H9 (cell line): ENCODE data around the gene ST6GALNAC2. TPM values are rescaled to one million over a fixed set of nuclear protein-coding genes. Genes with fewer than 3 reads are reported as not detected.

Experiments used
- DNase-seq: peaks from one replicate; pipeline ENCODE4 v3.0.0-alpha.2; 2017
- H2AFZ ChIP-seq: one replicate; pipeline ENCODE4 v1.6.1; 2013; ENCODE audit warnings: mild to moderate bottlenecking, low read length, control low read depth, moderate library complexity
- H2AK5ac ChIP-seq: 2 replicates; pipeline ENCODE4 v1.6.1; 2013; ENCODE audit warnings: low read length, control low read depth, mixed read lengths; ENCODE audit not compliant: insufficient read length
- H2BK120ac ChIP-seq: one replicate; pipeline ENCODE4 v1.6.1; 2013; ENCODE audit warnings: low read depth, mild to moderate bottlenecking, low read length, control low read depth, inconsistent platforms; ENCODE audit not compliant: poor library complexity, severe bottlenecking
- H2BK12ac ChIP-seq: 2 replicates; pipeline ENCODE4 v1.6.1; 2013; ENCODE audit warnings: low read length, control low read depth, mixed read lengths, low read depth; ENCODE audit not compliant: insufficient read length
- H2BK15ac ChIP-seq: 2 replicates; pipeline ENCODE4 v1.6.1; 2013; ENCODE audit warnings: low read depth, low read length, control low read depth
- H2BK20ac ChIP-seq: one replicate; pipeline ENCODE4 v1.6.1; 2013; ENCODE audit warnings: low read depth, mild to moderate bottlenecking, low read length, control low read depth, inconsistent platforms; ENCODE audit not compliant: poor library complexity, severe bottlenecking
- H2BK5ac ChIP-seq: 2 replicates; pipeline ENCODE4 v1.6.1; 2013; ENCODE audit warnings: low read length, control low read depth, mixed read lengths; ENCODE audit not compliant: insufficient read length
- H3K14ac ChIP-seq: 2 replicates; pipeline ENCODE4 v1.6.1; 2013; ENCODE audit warnings: low read length, control low read depth; ENCODE audit not compliant: insufficient read depth
- H3K18ac ChIP-seq: 2 replicates; pipeline ENCODE4 v1.6.1; 2013; ENCODE audit warnings: low read depth, mild to moderate bottlenecking, mixed read lengths, low read length, control low read depth; ENCODE audit not compliant: insufficient read length
- H3K23ac ChIP-seq: 2 replicates; pipeline ENCODE4 v1.6.1; 2013; ENCODE audit warnings: low read length, control low read depth, mixed read lengths, low read depth; ENCODE audit not compliant: insufficient read length
- H3K23me2 ChIP-seq: 2 replicates; pipeline ENCODE4 v1.6.1; 2013; ENCODE audit warnings: low read depth, mild to moderate bottlenecking, mixed read lengths, low read length, control low read depth; ENCODE audit not compliant: insufficient read length, poor library complexity, severe bottlenecking
- H3K27ac ChIP-seq: 2 replicates; pipeline ENCODE4 v1.5.1; 2013; ENCODE audit warnings: low read length, control low read depth, mixed read lengths, low read depth; ENCODE audit not compliant: insufficient read length
- H3K27me3 ChIP-seq: 2 replicates; pipeline ENCODE4 v1.6.1; 2013; ENCODE audit warnings: low read length, control low read depth, inconsistent platforms; ENCODE audit not compliant: insufficient read depth
- H3K4ac ChIP-seq: 2 replicates; pipeline ENCODE4 v1.6.1; 2013; ENCODE audit warnings: low read depth, mild to moderate bottlenecking, control low read depth, inconsistent platforms, low read length, moderate library complexity
- H3K4me1 ChIP-seq: 2 replicates; pipeline ENCODE4 v1.6.1; 2013; ENCODE audit warnings: low read length, control low read depth, inconsistent platforms; ENCODE audit not compliant: insufficient read depth
- H3K4me2 ChIP-seq: 2 replicates; pipeline ENCODE4 v1.6.1; 2013; ENCODE audit warnings: low read length, control low read depth, mixed read lengths; ENCODE audit not compliant: insufficient read length, insufficient read depth
- H3K56ac ChIP-seq: 2 replicates; pipeline ENCODE4 v1.6.1; 2013; ENCODE audit warnings: low read depth, mild to moderate bottlenecking, mixed read lengths, low read length, control low read depth; ENCODE audit not compliant: insufficient read length
- H3K79me1 ChIP-seq: 2 replicates; pipeline ENCODE4 v1.6.1; 2013; ENCODE audit warnings: low read depth, mild to moderate bottlenecking, moderate library complexity, low read length, control low read depth, inconsistent platforms; ENCODE audit not compliant: insufficient read depth, poor library complexity, severe bottlenecking
- H3K79me2 ChIP-seq: 2 replicates; pipeline ENCODE4 v1.6.1; 2013; ENCODE audit warnings: low read length, control low read depth, inconsistent platforms; ENCODE audit not compliant: insufficient read depth
- H3K9ac ChIP-seq: 2 replicates; pipeline ENCODE4 v1.6.1; 2013; ENCODE audit warnings: low read length, control low read depth, mixed read lengths; ENCODE audit not compliant: insufficient read length; ENCODE audit errors: extremely low read depth
- H3K9me3 ChIP-seq: one replicate; pipeline ENCODE4 v1.6.1; 2013; ENCODE audit warnings: low read depth, low read length, inconsistent platforms; ENCODE audit not compliant: control insufficient read depth
- H3T11ph ChIP-seq: one replicate; pipeline ENCODE4 v1.6.1; 2013; ENCODE audit warnings: mild to moderate bottlenecking, low read length, control low read depth, inconsistent platforms
- H4K20me1 ChIP-seq: one replicate; pipeline ENCODE4 v1.6.1; 2013; ENCODE audit not compliant: control insufficient read depth, insufficient read length, insufficient read depth
- H4K5ac ChIP-seq: 2 replicates; pipeline ENCODE4 v1.6.1; 2013; ENCODE audit warnings: low read depth, mild to moderate bottlenecking, mixed read lengths, low read length, control low read depth; ENCODE audit not compliant: insufficient read length
- H4K8ac ChIP-seq: replicated peaks from 2 replicates; pipeline ENCODE4 v1.6.1; 2013; ENCODE audit warnings: low read length, control low read depth, mixed read lengths, low read depth; ENCODE audit not compliant: insufficient read length
- H4K91ac ChIP-seq: 2 replicates; pipeline ENCODE4 v1.6.1; 2013; ENCODE audit warnings: low read depth, mild to moderate bottlenecking, moderate library complexity, mixed read lengths, low read length, control low read depth; ENCODE audit not compliant: insufficient read length
- H3K27ac Mint-ChIP-seq, 3 experiments: 2 replicates in 2 of 3; 3 replicates in 1 of 3; pipeline ENCODE4 v1.8.0; 2020 to 2021; ENCODE audit warnings: mixed read lengths in 3 of 3, mild to moderate bottlenecking in 1 of 3, moderate library complexity in 1 of 3
- H3K27me3 Mint-ChIP-seq: 2 replicates; pipeline ENCODE4 v1.8.0; 2021; ENCODE audit warnings: low read depth, mild to moderate bottlenecking, moderate library complexity, mixed read lengths
- H3K36me3 Mint-ChIP-seq, 3 experiments: 2 replicates in 2 of 3; 3 replicates in 1 of 3; pipeline ENCODE4 v1.8.0; 2020 to 2021; ENCODE audit warnings: low read depth in 3 of 3, mixed read lengths in 3 of 3; ENCODE audit not compliant: insufficient read depth in 1 of 3
- H3K4me1 Mint-ChIP-seq, 2 experiments: 2 replicates each; pipeline ENCODE4 v1.8.0; 2020; ENCODE audit warnings: mixed read lengths in 2 of 2
- H3K4me3 Mint-ChIP-seq, 2 experiments: 2 replicates in 1 of 2; 3 replicates in 1 of 2; pipeline ENCODE4 v1.8.0; 2020 to 2021; ENCODE audit warnings: mild to moderate bottlenecking in 2 of 2, mixed read lengths in 2 of 2, moderate library complexity in 1 of 2
- H3K9me3 Mint-ChIP-seq, 2 experiments: 2 replicates in 1 of 2; 3 replicates in 1 of 2; pipeline ENCODE4 v1.8.0; 2020; ENCODE audit warnings: mild to moderate bottlenecking in 2 of 2, mixed read lengths in 2 of 2, moderate library complexity in 1 of 2
- WGBS: extraction: QIAGEN DNeasy Blood & Tissue Kit; methylation state at CpG from one replicate; pipeline ENCODE4 v1.1.7; 2013; ENCODE audit warnings: missing lambda C conversion rate, low lambda C conversion rate, mixed read lengths; ENCODE audit not compliant: insufficient read length; ENCODE audit errors: extremely low coverage; 5-methylcytosine and 5-hydroxymethylcytosine counted together
- total RNA-seq: library from RNA; stranded (reverse); gene quantifications from 2 replicates; pipeline ENCODE4 v1.2.1, GENCODE V29; 2021
- TF ChIP-seq, protein P1 (sequence below): fragments of 200-600 bp; sonication (generic); conservative IDR thresholded peaks from 3 replicates; pipeline ENCODE4 v1.8.0; 2021; ENCODE audit warnings: antibody characterized with exemption, mild to moderate bottlenecking

The ST6GALNAC2 gene
- total RNA-seq, 1 experiment from 2014 or later = 0.46 TPM

DNA sequence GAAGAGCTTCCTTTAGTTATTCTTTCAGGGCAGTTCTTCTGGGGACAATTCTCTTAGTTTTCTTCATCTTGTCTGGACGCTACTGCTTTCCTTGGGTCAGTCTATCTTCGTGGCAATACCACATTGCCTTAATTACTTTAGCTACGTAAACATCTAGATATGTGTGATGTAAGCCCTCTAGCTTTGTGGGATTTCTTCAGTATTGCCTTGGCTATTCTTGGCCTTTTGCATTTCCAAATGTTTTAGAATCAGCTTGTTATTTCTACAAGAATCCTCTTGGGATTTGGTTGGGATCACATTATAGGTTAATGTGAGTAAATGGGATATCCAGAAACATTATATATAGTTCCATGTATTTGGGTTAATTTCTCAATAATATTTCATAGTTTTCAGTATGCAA is 9.0 kb upstream of the ST6GALNAC2 start:
- Histone ChIP-seq H3K79me1 (no peaks in the 10 kb centered on the region), H3K9me3 (no peaks in the 10 kb centered on the region), H3K18ac (no peak overlapping the region), H3K4me2 (no peak overlapping the region), H2BK20ac (no peak overlapping the region), H3K27ac (no peak overlapping the region), H2AFZ (no peak overlapping the region), H3T11ph (no peak overlapping the region), H3K23ac (no peak overlapping the region), H4K20me1 (no peaks in the 10 kb centered on the region), H2BK5ac (no peak overlapping the region), H2AK5ac (no peak overlapping the region), H2BK15ac (no peak overlapping the region), H4K91ac (no peak overlapping the region), H3K56ac (no peak overlapping the region), H3K14ac (no peak overlapping the region), H4K8ac (no peak overlapping the region), H3K4ac (no peak overlapping the region), H3K23me2 (no peaks in the 10 kb centered on the region), H2BK12ac (no peak overlapping the region), H2BK120ac (no peak overlapping the region), H3K9ac (no peak overlapping the region), H3K4me1 (no peaks in the 10 kb centered on the region; the same call in 1 of the 2 replicates), H4K5ac (no peak overlapping the region), H3K27me3 (no peaks in the 10 kb centered on the region), H3K79me2 (no peaks in the 10 kb centered on the region)
- peaks cover 5% of the 10 kb centered on the region for H3K27me3 Mint-ChIP-seq
- no peaks in the 10 kb centered on the region for H3K36me3 Mint-ChIP-seq
- H3K9me3 Mint-ChIP-seq = no peaks in the 10 kb centered on the region
- H3K4me3 Mint-ChIP-seq = no peak overlapping the region
- no peak overlapping the region for H3K27ac Mint-ChIP-seq
- no CpG with 5 or more reads among the region's 3 CpGs for WGBS
- DNase-seq = no peak
- TF ChIP-seq, protein P1, sequence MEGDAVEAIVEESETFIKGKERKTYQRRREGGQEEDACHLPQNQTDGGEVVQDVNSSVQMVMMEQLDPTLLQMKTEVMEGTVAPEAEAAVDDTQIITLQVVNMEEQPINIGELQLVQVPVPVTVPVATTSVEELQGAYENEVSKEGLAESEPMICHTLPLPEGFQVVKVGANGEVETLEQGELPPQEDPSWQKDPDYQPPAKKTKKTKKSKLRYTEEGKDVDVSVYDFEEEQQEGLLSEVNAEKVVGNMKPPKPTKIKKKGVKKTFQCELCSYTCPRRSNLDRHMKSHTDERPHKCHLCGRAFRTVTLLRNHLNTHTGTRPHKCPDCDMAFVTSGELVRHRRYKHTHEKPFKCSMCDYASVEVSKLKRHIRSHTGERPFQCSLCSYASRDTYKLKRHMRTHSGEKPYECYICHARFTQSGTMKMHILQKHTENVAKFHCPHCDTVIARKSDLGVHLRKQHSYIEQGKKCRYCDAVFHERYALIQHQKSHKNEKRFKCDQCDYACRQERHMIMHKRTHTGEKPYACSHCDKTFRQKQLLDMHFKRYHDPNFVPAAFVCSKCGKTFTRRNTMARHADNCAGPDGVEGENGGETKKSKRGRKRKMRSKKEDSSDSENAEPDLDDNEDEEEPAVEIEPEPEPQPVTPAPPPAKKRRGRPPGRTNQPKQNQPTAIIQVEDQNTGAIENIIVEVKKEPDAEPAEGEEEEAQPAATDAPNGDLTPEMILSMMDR = no peak
- H3K4me1 Mint-ChIP-seq = peaks cover 4 to 10% of the 10 kb centered on the region in 2 experiments; a peak in 3 of 4 replicates
